Natural killer cell (primary cell): ENCODE results near the gene MYO1F. TPM values are rescaled to one million over a fixed set of nuclear protein-coding genes. Genes with fewer than 3 reads are reported as not detected.

ENCODE experiments used
- ATAC-seq, 3 donors: fragments of 150-1000 bp in 2 of 3; fragments of 200-7000 bp in 1 of 3; cut with Tn5 transposase; 1 replicate in 1 of 3; 2 replicates in 2 of 3; pipeline ENCODE4 v1.10.0; 2021; ENCODE audit warnings: mild to moderate bottlenecking in 2 of 3, moderate library complexity in 2 of 3
- DNase-seq, 2 donors: peaks; one replicate each; pipeline versions ENCODE4 v3.0.0 to v3.0.0-alpha.2; 2013 to 2021; ENCODE audit warnings: mixed read lengths in 1 of 2
- H3K27ac ChIP-seq: one replicate; pipeline ENCODE4 v1.5.1; 2013; ENCODE audit warnings: mild to moderate bottlenecking, low read length
- H3K27me3 ChIP-seq: one replicate; pipeline ENCODE4 v1.6.1; 2013; ENCODE audit warnings: low read length; ENCODE audit not compliant: control insufficient read depth, insufficient read depth
- H3K36me3 ChIP-seq: one replicate; pipeline ENCODE4 v1.6.1; 2013; ENCODE audit warnings: low read length; ENCODE audit not compliant: control insufficient read depth, insufficient read depth
- H3K4me1 ChIP-seq: one replicate; pipeline ENCODE4 v1.6.1; 2013; ENCODE audit warnings: low read length; ENCODE audit not compliant: control insufficient read depth, insufficient read depth
- H3K4me3 ChIP-seq: one replicate; pipeline ENCODE4 v1.5.1; 2013; ENCODE audit warnings: low read length
- H3K9me3 ChIP-seq: one replicate; pipeline ENCODE4 v1.6.1; 2013; ENCODE audit warnings: low read length; ENCODE audit not compliant: control insufficient read depth, insufficient read depth
- H3K27ac Mint-ChIP-seq, 2 donors: one replicate each; pipeline ENCODE4 v1.8.0; 2022; ENCODE audit warnings: mild to moderate bottlenecking in 2 of 2, mixed read lengths in 2 of 2, moderate library complexity in 1 of 2
- H3K27me3 Mint-ChIP-seq, 2 donors: one replicate each; pipeline ENCODE4 v1.8.0; 2022; ENCODE audit warnings: low read depth in 2 of 2, mixed read lengths in 2 of 2
- H3K36me3 Mint-ChIP-seq: one replicate; pipeline ENCODE4 v1.8.0; 2022; ENCODE audit warnings: mixed read lengths
- H3K4me1 Mint-ChIP-seq, 2 donors: one replicate each; pipeline ENCODE4 v1.8.0; 2022; ENCODE audit warnings: mixed read lengths in 2 of 2
- H3K4me3 Mint-ChIP-seq: one replicate; pipeline ENCODE4 v1.8.0; 2022; ENCODE audit warnings: mild to moderate bottlenecking, moderate library complexity, mixed read lengths
- H3K9me3 Mint-ChIP-seq, 2 donors: one replicate each; pipeline ENCODE4 v1.8.0; 2022; ENCODE audit warnings: mixed read lengths in 2 of 2
- CTCF ChIP-seq: fragments of 200-600 bp; IDR thresholded peaks from one replicate; pipeline ENCODE4 v1.8.0; 2022; ENCODE audit warnings: antibody characterized with exemption
- WGBS: methylation state at CpG from one replicate; pipeline ENCODE4 v1.1.7; 2013; ENCODE audit warnings: missing lambda C conversion rate; ENCODE audit not compliant: insufficient coverage; 5-methylcytosine and 5-hydroxymethylcytosine counted together
- intact Hi-C: fragments of 100-400 bp; cut with micrococcal nuclease; formaldehyde crosslinking; loops from one replicate; pipeline ENCODE4 v1.14.2; 2022
- total RNA-seq, 4 donors: library from RNA; stranded (reverse); fragments of 120-200 nt in 1 of 4; gene quantifications; one replicate each; pipeline versions ENCODE4 v1.2.3 to v1.2.4, GENCODE V29; 2013 to 2022

Gene MYO1F
- total RNA-seq, 3 donors from 2014 or later (not counting 1 experiment from before 2014, with no cell fraction given): 971 to 1,223 (median 1,014) TPM

- Mint-ChIP-seq H3K36me3 (peaks cover 29% of the 10 kb centered on the region), H3K27ac (peak overlapping the region; percentile 9 to 62), H3K27me3 (no peaks in the 10 kb centered on the region), H3K4me3 (no peak overlapping the region), H3K4me1 (peaks cover 23 to 24% of the 10 kb centered on the region in 2 donors), H3K9me3 (no peaks in the 10 kb centered on the region)
- DNase-seq (no peak), ATAC-seq (no peak)
- intact Hi-C loops: no loop called here
- no peaks in the 10 kb centered on the region for H3K4me1 ChIP-seq
- H3K36me3 ChIP-seq: peaks cover 79% of the 10 kb centered on the region
- no peaks in the 10 kb centered on the region for H3K27me3 ChIP-seq
- no peak overlapping the region for H3K27ac ChIP-seq
- 91% methylated on average over 7 of the region's 7 CpGs for WGBS
- TF ChIP-seq CTCF: no peak
- no peaks in the 10 kb centered on the region for H3K9me3 ChIP-seq
- no peak overlapping the region for H3K4me3 ChIP-seq
Observed at GRCh38 chr19:8531470-8531869, 45.8 kb downstream of the MYO1F start.

- peaks cover 17 to 23% of the 10 kb centered on the region in 2 donors for H3K4me1 Mint-ChIP-seq
- Histone ChIP-seq H3K27ac (no peak overlapping the region), H3K4me3 (no peak overlapping the region), H3K9me3 (no peaks in the 10 kb centered on the region), H3K27me3 (no peaks in the 10 kb centered on the region), H3K36me3 (peaks cover 81% of the 10 kb centered on the region), H3K4me1 (no peaks in the 10 kb centered on the region)
- TF ChIP-seq CTCF: no peak
- no peaks in the 10 kb centered on the region for H3K9me3 Mint-ChIP-seq
- H3K36me3 Mint-ChIP-seq: peaks cover 29% of the 10 kb centered on the region
- no peak overlapping the region for H3K4me3 Mint-ChIP-seq
- intact Hi-C loops: no loop called here
- 97% methylated on average over 35 of the region's 35 CpGs for WGBS
- no peaks in the 10 kb centered on the region for H3K27me3 Mint-ChIP-seq
- ATAC-seq (no peak), DNase-seq (no peak)
- H3K27ac Mint-ChIP-seq: peak overlapping the region; percentile 83 to 88
Observed at GRCh38 chr19:8530061-8530679, 47.1 kb downstream of the MYO1F start.

- ATAC-seq: no peak
- H3K4me3 ChIP-seq: no peak overlapping the region
- Mint-ChIP-seq H3K4me3 (no peak overlapping the region), H3K9me3 (no peaks in the 10 kb centered on the region), H3K4me1 (peaks cover 20 to 23% of the 10 kb centered on the region in 2 donors), H3K27ac (peak overlapping the region; percentile 83 to 88), H3K27me3 (no peaks in the 10 kb centered on the region), H3K36me3 (peaks cover 29% of the 10 kb centered on the region)
- WGBS: 95% methylated on average over 4 of the region's 4 CpGs
- TF ChIP-seq CTCF: no peak
- intact Hi-C loops: no loop called here
- peaks cover 88% of the 10 kb centered on the region for H3K36me3 ChIP-seq
- no peaks in the 10 kb centered on the region for H3K4me1 ChIP-seq
- no peak overlapping the region for H3K27ac ChIP-seq
- no peak for DNase-seq
- H3K27me3 ChIP-seq: no peaks in the 10 kb centered on the region
- H3K9me3 ChIP-seq: no peaks in the 10 kb centered on the region
Observed at GRCh38 chr19:8529369-8530006, 47.8 kb downstream of the MYO1F start.
